HG02798 (cell line): Measurements from ENCODE around the gene ZHX3.
"Not testable (repeated sequence)": the region's sequence is repeated elsewhere in the genome, so short reads cannot be mapped to it uniquely, and the experiment has no call there.

Experiments
- ATAC-seq: cut with Tn5 transposase; IDR thresholded peaks from one replicate; pipeline ENCODE4 v1.9.1; 2021; ENCODE audit warnings: mild to moderate bottlenecking; ENCODE audit not compliant: unreplicated experiment, poor library complexity

The ZHX3 gene

DNA sequence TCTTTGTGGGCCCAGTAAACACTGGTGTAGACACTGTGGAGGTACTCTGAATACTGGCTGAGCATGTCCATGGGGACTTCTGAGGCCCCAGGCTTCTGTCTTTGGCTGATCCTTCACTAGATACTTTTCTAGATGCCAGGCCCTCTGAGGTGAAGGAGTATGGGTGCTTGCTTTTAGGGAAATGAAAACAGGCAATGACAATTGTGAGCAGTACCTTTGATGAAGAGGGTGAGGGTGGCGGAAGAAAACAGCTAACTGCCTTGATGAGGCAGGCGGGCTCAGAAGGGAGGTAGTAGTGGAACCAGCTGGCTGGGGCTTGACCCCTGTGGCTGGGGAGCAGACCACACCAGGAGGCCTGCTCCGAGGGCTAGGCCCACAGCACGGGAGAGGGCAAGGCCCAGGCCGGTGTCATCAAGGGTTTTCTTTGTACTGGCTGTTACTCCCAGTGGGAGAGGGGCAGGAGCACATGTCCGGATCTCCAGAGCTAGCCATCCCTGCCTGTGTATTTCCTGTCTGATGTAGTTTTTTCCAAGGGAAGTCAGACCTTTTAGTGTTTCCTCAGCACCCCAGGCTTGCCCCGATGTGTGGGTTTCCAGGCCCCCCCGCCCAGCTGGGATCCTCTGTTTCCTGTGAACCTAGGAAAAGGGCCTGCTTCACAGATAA lies 176.2 kb downstream of the ZHX3 start:
- no peak for ATAC-seq

DNA sequence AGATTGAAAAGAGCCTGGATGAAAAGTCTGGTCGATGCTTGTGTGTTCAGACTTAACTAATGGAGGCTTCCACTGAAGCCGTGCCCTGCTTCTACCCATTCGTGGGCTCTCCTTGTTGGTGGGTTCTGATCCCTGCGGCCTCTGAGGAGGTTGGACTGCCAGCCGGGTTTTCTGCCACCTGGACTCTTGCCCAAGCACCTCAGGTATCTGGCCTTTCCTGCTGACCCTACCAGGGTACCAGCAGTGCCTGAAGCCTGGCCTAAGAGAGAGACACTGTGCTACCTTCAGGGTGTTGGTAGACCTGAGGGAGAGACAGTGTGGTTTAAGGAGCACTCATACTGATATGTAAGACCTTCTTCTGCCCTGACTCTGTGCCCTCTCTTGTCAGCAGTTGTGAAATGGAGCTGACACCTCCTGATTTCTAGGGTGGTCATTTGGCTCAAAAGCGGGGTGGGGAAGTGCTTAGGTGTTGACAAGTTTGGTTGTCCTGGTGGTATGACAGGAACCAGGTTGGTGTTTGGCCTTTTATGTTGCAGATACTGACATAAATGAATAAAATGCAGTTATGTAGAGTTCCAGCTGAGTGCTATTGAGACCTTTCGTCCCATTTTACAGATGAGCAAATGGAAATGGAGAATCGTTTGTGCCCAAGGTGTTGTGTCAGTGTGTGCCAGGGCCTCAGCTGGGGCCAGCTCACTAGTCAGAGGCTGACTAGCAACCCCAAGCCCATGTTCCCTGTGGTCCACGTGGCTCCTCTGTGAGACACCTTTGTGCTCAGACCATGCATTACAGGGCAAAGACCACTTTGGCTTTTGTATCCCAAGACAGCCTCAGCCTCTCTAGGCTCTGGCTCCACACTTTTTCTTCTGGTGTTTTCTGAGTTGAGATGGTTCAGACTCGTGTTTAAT lies 177.1 kb downstream of the ZHX3 start:
- no peak for ATAC-seq

DNA sequence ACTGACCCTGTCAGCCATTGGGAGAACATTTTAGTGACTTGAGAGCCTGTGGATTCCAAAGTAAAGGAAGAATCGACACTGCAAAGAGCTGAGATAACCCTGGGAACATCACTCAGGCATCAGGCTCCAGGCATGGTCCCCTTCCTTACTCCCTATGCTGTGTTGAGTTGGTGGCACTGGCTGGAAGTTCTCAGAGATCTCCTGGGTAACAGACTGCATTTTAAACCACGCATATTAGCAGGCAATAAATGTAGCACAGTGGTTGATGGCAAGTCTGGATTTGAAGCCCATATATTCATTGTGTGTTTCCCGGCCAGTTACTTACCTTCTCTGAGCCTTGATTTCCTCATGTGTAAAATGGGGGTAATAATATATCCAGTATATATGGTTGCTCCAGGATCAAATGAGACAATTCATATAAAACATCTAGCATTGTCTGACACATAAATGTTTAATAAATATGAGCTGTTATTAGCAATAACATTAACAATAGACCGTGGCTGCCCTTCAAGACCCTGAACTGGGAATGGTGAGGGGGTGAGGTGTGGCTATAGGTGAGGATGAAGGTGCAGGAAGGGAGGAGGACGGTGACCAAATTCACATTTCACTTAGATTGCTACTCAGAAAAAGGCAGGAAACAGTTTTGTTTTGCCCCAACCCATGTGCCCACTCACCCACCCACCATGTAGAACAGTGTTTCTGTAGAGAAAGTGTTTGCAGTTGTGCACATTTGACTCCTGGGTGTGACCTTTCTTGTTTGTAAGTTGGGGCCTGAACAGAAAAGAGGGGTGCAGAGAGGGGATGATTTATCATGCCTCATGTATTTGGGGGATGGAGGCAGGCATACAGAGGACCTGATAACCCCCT lies 178.1 kb downstream of the ZHX3 start:
- no peak for ATAC-seq

DNA sequence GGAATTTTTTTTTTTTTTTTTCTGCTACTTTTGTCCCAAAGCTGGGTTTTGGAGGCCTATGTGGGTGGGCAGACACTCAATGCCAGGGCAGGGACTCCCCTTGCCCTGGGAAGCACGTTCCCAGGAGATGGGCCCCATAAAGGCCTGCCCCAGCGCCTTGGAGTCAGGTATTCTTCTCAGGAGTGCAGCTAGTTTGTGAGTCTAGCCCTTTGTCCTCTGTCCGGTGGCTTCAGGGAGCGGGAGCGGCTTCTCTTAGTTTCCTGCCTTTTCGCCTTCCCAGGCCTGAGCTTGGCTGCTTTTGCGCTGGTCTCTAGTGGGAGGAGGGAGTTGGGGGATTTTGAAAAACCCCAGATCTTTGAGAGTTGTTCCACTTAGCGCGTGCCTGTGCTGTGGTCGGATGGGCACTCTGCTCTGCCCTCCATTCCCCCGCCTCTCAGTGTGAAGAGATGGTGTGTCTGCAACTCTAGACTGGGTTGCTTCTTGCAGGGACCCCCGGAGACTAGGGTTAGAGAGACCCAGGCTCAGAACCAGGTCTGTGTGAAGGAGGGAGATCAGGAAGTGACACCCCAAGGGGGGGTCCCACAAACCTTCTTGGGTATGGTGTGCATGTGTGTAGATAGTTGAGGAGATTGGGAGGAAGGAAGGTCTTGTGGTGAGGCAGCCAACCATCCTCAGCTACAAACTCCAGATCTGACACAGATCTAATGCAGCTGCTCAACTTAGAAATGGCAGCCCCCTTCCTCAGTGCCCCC lies 178.9 kb downstream of the ZHX3 start:
- no peak for ATAC-seq

DNA sequence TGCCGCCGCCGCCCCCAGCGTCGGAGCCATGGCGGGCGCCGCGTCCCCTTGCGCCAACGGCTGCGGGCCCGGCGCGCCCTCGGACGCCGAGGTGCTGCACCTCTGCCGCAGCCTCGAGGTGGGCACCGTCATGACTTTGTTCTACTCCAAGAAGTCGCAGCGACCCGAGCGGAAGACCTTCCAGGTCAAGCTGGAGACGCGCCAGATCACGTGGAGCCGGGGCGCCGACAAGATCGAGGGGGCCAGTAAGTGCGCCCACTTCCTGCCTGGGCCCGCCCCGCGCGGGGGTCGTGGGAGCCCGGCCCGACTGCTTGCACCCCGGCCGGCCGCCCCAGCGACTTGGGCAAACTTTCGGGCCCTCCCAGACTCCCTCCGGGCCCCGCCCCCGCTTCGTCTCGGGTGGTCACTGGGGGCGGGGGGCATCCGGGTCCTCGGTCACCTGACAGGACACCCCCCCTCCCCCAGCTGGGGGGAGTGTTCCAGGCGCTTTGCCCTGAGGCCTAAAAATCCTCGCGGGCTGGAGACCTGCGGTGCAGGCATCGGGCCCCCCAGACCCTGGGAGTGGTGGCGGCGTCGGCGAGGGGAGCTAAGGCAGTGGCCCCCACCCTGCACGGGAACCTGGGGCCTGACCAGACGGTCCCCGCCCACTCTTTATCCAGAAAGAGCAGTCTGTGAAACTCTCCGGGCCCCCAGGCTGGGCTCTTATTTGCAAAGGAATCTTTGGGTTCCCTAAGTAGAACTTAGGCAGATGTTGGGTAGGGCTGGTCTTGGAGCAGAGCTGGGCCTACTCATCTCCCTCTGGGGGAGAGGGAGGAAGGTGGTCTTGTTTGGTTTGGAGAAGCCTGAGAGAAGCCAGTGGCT lies 179.7 kb downstream of the ZHX3 start:
- peak; percentile 3 for ATAC-seq

DNA sequence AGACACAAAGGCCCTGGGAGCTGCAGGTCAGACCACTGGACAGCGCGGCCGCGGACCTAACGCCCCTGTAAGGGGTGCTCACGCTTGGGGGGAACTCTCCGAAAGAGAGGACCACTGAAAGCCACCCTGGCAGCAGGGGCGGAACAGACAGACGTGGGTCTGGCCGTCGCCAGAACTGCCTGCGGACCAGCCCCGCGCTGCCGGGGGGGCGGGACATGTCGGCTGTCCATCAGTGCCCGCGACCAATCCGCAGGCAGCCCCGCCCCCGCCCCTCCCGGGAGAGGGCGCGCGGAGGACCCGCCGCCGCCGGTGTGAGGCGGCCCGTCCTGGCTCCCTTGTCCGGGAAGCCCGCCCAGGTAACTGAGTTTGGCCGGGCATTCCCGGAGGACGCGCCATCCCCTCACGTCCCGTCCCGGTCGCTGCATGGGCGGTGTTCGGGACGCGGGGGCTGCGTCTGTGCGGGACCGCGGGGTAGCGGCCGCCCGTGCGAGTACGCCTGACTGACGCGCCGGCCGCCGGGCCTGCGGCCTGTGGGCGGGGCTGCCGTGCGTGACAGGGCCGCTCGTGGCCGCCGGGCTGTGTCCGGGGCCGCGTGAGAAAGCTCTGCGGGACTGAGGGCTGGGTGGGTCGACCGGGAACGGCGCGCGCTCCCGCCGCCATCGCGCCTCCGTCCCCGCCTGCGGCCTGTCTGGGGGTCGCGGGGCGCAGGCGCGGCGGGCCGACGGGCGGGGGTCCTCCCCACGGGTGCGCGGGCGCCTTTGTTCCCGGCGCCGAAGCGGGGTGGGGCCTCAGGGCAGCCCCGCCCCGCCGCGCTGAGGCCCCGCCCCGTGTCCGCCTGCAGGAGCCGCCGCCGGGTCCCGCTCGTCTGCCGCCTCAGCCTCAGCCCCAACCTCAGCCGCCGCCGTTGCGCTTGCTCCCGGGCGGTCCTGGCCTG lies 180.6 kb downstream of the ZHX3 start, which contains the start of gene PLCG1:
PLCG1 (plus strand) TSS at position 864 of the 934 bp plus-strand sequence. CDS start 99 bp downstream, outside the sequence.
- ATAC-seq, result peak; percentile 59

- no peak for ATAC-seq
Measured at GRCh38 chr20:41135888-41136679, 181.4 kb downstream of the ZHX3 start.

DNA sequence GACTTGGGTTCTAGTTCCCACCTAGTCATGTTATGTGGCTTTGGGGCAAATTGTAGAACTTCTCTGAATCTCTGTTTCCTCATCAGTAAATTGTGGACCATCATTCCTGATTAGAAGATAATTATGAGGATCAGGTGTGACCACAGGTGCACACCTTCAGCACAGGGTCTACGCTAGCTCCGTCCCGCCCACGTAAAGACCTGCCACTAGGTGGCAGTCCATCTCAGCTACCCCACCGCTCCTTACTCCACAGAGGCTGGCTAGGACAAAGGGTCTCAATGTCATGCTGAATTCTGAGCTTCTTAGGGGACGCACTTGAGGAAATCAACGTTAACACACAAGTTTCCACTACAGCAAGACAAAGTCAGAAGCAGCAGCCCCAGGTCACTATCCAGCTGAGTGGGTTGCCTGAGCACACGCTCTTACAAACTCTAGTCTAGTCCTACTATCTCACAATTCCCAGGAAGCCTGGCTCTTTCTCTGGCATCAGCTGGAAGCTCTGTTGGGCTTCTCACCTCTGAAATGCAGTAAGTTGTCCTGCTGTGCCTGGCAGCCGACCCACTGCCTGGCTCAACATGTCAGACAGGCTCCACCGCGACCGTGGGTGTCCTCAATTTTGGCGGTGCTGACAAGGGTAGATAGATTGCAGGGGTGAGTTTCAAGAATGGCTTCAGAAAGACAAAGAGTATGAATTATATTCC lies 182.2 kb downstream of the ZHX3 start:
- no peak for ATAC-seq

GRCh38 chr20:41134362-41135186 lies 183.0 kb downstream of the ZHX3 start:
- no peak for ATAC-seq

DNA sequence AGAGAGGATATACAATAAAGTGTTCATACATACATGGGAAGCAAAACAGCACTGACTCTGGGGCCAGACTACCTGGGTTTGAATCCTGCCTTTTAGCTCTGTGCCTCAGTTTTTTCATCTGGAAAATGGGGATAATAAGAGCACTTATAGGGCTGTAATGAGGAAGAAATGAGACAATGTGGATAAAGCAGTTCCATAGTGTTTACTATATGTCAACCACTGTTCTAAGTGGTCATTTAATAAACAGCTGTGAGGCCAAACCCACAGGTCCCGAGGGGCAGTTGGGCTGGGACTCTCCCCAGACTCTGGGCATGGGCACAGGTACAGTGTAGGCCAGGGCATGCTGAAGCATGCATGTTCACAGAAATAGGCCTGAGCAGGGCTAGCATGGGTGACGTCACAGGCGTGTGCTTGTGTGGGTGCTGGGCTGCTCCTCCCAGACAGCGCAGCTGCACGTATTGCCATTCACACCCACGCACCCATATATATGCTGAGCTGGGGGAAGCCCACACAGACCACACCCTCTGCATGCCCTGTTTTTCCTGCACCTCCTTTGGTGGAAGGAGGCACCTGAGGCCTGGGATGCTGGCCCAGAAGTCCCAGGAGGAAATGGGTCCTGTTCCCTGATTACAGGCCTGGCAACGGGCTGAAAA lies 183.7 kb downstream of the ZHX3 start:
- ATAC-seq, result peak; percentile 71

DNA sequence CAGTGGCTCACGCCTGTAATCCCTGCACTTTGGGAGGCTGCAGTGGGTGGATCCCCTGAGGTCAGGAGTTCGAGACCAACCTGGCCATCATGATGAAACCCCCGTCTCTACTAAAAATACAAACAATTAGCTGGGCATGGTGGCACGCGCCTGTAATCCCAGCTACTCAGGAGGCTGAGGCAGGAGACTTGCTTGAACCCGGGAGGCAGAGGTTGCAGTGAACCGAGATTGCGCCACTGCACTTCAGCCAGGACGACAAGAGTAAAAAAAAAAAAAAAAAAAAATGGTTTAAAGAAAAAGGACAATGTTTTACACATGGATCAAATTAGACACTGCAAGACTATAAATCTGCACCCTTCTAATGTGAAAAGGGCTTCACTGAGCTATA lies 185.1 kb downstream of the ZHX3 start:
- not testable (repeated sequence) for ATAC-seq

GRCh38 chr20:41131594-41132387 lies 185.7 kb downstream of the ZHX3 start:
- ATAC-seq, result peak; percentile 27
